DND-41 (cell line): Measurements from ENCODE around the gene TEKT2.
A peak's percentile ranks its signal among the peaks of the same experiment; 100 is the strongest.

Experiments
- ATAC-seq: fragments of 200-7000 bp; cut with Tn5 transposase; 3 replicates; pipeline ENCODE4 v1.9.1; 2021; ENCODE audit warnings: low read depth; ENCODE audit not compliant: insufficient read depth
- DNase-seq: peaks from one replicate; pipeline ENCODE4 v3.0.0-alpha.2; 2020
- H2AFZ ChIP-seq: 2 replicates; pipeline ENCODE4 v1.6.0; 2012; ENCODE audit warnings: low read depth, low read length
- H3K27ac ChIP-seq: 2 replicates; pipeline ENCODE4 v1.5.1; 2012; ENCODE audit warnings: low read length, inconsistent platforms
- H3K27me3 ChIP-seq: fragments of 200-600 bp; sonication (generic); 2 replicates; pipeline ENCODE4 v1.6.0; 2012; ENCODE audit warnings: low read length, mild to moderate bottlenecking, inconsistent platforms; ENCODE audit not compliant: insufficient read depth, poor library complexity
- H3K36me3 ChIP-seq: 2 replicates; pipeline ENCODE4 v1.5.1; 2012; ENCODE audit warnings: low read length, inconsistent platforms; ENCODE audit not compliant: insufficient read depth
- H3K4me1 ChIP-seq: 2 replicates; pipeline ENCODE4 v1.5.1; 2012; ENCODE audit warnings: mild to moderate bottlenecking, low read length; ENCODE audit not compliant: insufficient read depth
- H3K4me2 ChIP-seq: 2 replicates; pipeline ENCODE4 v1.6.0; 2012; ENCODE audit warnings: mild to moderate bottlenecking, moderate library complexity, low read length, inconsistent platforms; ENCODE audit not compliant: insufficient read depth
- H3K4me3 ChIP-seq, 2 experiments: fragments of 200-600 bp in 1 of 2; shearing (Covaris generic) in 1 of 2; 2 replicates each; pipeline ENCODE4 v1.5.1; 2012 to 2016; ENCODE audit warnings: inconsistent platforms in 2 of 2, low read length in 2 of 2, mild to moderate bottlenecking in 2 of 2, low read depth in 1 of 2, moderate library complexity in 1 of 2
- H3K79me2 ChIP-seq: 2 replicates; pipeline ENCODE4 v1.6.0; 2012; ENCODE audit warnings: low read length, inconsistent platforms; ENCODE audit not compliant: insufficient read depth
- H3K9ac ChIP-seq: 2 replicates; pipeline ENCODE4 v1.6.0; 2012; ENCODE audit warnings: low read depth, mild to moderate bottlenecking, inconsistent platforms, low read length, moderate library complexity
- H3K9me3 ChIP-seq: 2 replicates; pipeline ENCODE4 v1.5.1; 2012; ENCODE audit warnings: low read length, moderate library complexity, mild to moderate bottlenecking, inconsistent platforms; ENCODE audit not compliant: insufficient read depth, severe bottlenecking
- H4K20me1 ChIP-seq: 2 replicates; pipeline ENCODE4 v1.6.0; 2012; ENCODE audit warnings: low read length; ENCODE audit not compliant: insufficient read depth
- CTCF ChIP-seq: IDR thresholded peaks from 2 replicates; pipeline ENCODE4 v1.5.1; 2012; ENCODE audit warnings: borderline replicate concordance, low read length, moderate library complexity, mild to moderate bottlenecking; ENCODE audit not compliant: poor library complexity, severe bottlenecking; ENCODE audit errors: extremely low read depth
- EZH2 ChIP-seq: IDR thresholded peaks from 3 replicates; pipeline ENCODE4 v1.6.1; 2012; ENCODE audit warnings: borderline replicate concordance, low read depth, mild to moderate bottlenecking, moderate library complexity, low read length, inconsistent platforms; ENCODE audit not compliant: severe bottlenecking

Gene TEKT2

GRCh38 chr1:36133484-36133883 lies 49.6 kb downstream of the TEKT2 start:
- no peaks in the 10 kb centered on the region for H3K9me3 ChIP-seq
- ATAC-seq = no peak
- DNase-seq = no peak
- H3K79me2 ChIP-seq = no peaks in the 10 kb centered on the region
- no peaks in the 10 kb centered on the region for H3K27me3 ChIP-seq
- no peak overlapping the region for H3K4me2 ChIP-seq
- H3K36me3 ChIP-seq = peaks cover 25% of the 10 kb centered on the region
- H2AFZ ChIP-seq = no peak overlapping the region
- H3K4me1 ChIP-seq = no peaks in the 10 kb centered on the region
- H3K9ac ChIP-seq = no peak overlapping the region
- H3K27ac ChIP-seq = no peak overlapping the region
- TF ChIP-seq CTCF (no peak), EZH2 (no peak)
- no peaks in the 10 kb centered on the region; the same call in 1 of the 2 replicates for H4K20me1 ChIP-seq
- H3K4me3 ChIP-seq = no peak overlapping the region

DNA sequence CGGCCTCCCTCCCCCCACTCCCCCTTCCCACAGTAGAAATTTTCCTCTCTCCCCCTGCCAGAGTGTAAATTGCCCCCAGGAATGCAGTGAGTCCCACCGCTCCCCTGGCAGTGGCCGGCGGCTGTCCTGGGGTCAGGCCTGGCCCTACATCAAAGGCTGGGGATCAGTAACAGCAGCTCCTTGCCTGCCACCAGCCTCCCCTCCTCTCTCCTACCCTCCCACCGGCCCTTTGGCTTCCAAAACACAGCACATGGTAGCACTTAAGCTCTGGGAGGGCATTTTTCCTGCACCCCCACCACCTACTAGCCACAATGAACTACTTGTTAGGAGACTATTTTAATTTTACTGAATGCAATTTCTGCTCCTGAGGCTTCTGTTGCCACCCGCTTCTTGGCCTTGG lies 50.1 kb downstream of the TEKT2 start:
- no peak overlapping the region for H3K4me2 ChIP-seq

DNA sequence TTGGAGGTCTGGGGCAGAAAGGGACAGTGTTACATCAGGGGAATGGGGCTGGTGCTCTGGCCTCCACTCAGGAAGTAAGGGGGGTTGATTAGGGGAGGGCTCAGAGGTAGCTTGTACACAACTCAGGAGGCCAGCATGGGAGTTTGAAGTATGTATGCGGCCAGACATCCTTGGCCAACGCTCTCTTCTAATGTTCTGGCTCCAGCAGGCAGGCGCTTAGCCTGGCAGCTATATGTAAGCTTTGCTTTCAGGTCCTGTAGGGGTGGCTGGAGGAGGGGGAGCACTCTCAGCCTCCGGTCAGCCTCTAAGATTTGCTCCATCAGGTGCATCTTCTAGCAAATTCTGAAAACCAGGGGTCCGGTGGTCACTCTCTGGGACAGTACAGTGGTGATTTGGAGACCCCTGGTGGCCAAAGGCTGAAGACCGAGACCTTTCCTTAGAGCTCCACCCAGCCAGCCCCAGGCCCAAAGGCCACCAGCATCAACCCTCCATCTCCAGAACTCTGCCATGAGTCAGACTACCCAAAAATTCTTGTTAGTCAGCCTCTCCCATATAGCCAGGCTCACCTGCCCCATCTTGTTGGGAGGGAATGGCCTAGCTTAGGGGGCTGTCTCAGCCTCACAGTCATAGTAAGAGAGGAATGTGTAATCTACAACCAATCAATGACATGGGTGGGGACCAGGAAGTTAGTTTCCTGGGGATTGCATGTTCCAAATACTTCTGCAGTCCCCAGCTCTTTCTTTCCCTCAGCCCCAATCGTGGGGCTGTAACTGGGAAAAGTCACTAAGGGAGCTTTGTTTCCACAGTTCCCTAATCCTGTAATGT lies 50.8 kb downstream of the TEKT2 start:
- H3K27ac ChIP-seq = no peak overlapping the region

More for the DNA sequence above, 50.1 kb downstream of the TEKT2 start:
- TF ChIP-seq EZH2 = no peak
- no peak for TF ChIP-seq CTCF
- Histone ChIP-seq H3K9ac (no peak overlapping the region), H3K4me1 (no peaks in the 10 kb centered on the region), H3K27ac (no peak overlapping the region), H3K9me3 (no peaks in the 10 kb centered on the region), H2AFZ (no peak overlapping the region), H4K20me1 (no peaks in the 10 kb centered on the region; the same call in 1 of the 2 replicates), H3K36me3 (peaks cover 27% of the 10 kb centered on the region), H3K4me3 (no peak overlapping the region), H3K79me2 (no peaks in the 10 kb centered on the region), H3K27me3 (no peaks in the 10 kb centered on the region)
- ATAC-seq (no peak), DNase-seq (no peak)

More for the DNA sequence above, 50.8 kb downstream of the TEKT2 start:
- no peak overlapping the region for H3K9ac ChIP-seq
- H3K27me3 ChIP-seq = no peaks in the 10 kb centered on the region
- peak; percentile 24 for DNase-seq
- H3K9me3 ChIP-seq = no peaks in the 10 kb centered on the region
- H4K20me1 ChIP-seq = peaks cover 3% of the 10 kb centered on the region; the same call in 1 of the 2 replicates
- no peak overlapping the region for H2AFZ ChIP-seq
- H3K4me3 ChIP-seq = no peak overlapping the region
- ATAC-seq = peak; percentile 77
- H3K4me1 ChIP-seq = no peaks in the 10 kb centered on the region
- H3K4me2 ChIP-seq = no peak overlapping the region
- H3K36me3 ChIP-seq = peaks cover 34% of the 10 kb centered on the region
- no peaks in the 10 kb centered on the region for H3K79me2 ChIP-seq
- no peak for TF ChIP-seq EZH2
- TF ChIP-seq CTCF = peak; percentile 62
